ENCODE results near the gene FOXI1. TPM values are rescaled to one million over a fixed set of nuclear protein-coding genes. Genes with fewer than 3 reads are reported as not detected.

Gene FOXI1
- total and polyA plus RNA-seq, 2 of the 13 experiments (the other 11 are each of a cell fraction or from before 2014, with no cell fraction given) = not detected

DNA sequence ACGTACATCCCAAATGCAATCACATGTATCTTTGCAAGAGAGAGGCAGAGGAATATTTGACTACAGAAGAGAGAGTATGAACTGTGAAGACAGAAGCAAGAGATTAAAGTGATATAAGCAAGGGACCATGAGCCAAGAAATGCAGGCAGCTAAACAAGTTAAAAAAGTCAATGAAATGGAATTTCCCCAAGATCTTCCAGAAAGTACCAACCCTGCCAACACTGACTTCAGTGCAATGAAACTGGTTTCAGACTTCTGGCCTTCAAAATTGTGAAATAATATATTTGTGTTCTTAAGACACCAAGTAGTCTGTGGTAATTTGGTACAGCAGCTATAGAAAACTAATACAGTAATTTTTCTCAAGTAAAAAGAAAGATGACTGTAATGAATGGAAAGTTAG, 20.9 kb downstream of the FOXI1 start:
- POLR2A ChIA-PET = no interaction called here
- Histone ChIP-seq H4K20me1 (ENCODE audit: insufficient read depth, low read length) (no peaks in the 10 kb centered on the region), H3K27me3 (ENCODE audit: control insufficient read depth in 1 of 2, insufficient read depth in 2 of 2, low read length in 2 of 2) (no peaks in the 10 kb centered on the region), H3K4me3 (replicated peaks in 1 of 3; ENCODE audit: insufficient read depth in 1 of 3, low read depth in 2 of 3, low read length in 3 of 3) (no peak overlapping the region), H3K36me3 (replicated peaks in 1 of 2; ENCODE audit: control insufficient read depth in 1 of 2, insufficient read depth in 2 of 2, low read length in 2 of 2) (no peaks in the 10 kb centered on the region), H3K4me1 (ENCODE audit: insufficient read depth, low read length) (no peaks in the 10 kb centered on the region), H2AFZ (ENCODE audit: low read length) (no peak overlapping the region), H3K9me3 (ENCODE audit: low read length) (peaks cover 6% of the 10 kb centered on the region; the same call in 1 of the 2 replicates), H3K4me2 (ENCODE audit: low read depth, low read length) (no peak overlapping the region), H3K27ac (ENCODE audit: extremely low read length, insufficient read depth, low read length) (no peak overlapping the region), H3K9ac (ENCODE audit: insufficient read depth, low read depth, low read length) (no peak overlapping the region), H3K79me2 (ENCODE audit: insufficient read depth, low read length) (no peaks in the 10 kb centered on the region)
- in situ Hi-C loops (cut with HindIII; ENCODE audit: extremely low pct_ligation_motif_present, low pct_unique_long_range_greater_than_20kb) = no loop called here
- CTCF ChIA-PET (ENCODE audit: low intra/inter-chr PET ratio, low total read pairs) = no interaction called here
- intact Hi-C loops (cut with micrococcal nuclease; ENCODE audit: unreplicated experiment) = no loop called here
- FAIRE-seq (no peak), ATAC-seq (no peak), DNase-seq (ENCODE audit: low spot score) (no peak)
- BruUV-seq (replicated peaks) = no TSS peak
- no peak for TF ChIP-seq GATAD1 (CRISPR knock-in tag; IDR thresholded peaks at IDR 0.05)
- TF ChIP-seq, protein P1, sequence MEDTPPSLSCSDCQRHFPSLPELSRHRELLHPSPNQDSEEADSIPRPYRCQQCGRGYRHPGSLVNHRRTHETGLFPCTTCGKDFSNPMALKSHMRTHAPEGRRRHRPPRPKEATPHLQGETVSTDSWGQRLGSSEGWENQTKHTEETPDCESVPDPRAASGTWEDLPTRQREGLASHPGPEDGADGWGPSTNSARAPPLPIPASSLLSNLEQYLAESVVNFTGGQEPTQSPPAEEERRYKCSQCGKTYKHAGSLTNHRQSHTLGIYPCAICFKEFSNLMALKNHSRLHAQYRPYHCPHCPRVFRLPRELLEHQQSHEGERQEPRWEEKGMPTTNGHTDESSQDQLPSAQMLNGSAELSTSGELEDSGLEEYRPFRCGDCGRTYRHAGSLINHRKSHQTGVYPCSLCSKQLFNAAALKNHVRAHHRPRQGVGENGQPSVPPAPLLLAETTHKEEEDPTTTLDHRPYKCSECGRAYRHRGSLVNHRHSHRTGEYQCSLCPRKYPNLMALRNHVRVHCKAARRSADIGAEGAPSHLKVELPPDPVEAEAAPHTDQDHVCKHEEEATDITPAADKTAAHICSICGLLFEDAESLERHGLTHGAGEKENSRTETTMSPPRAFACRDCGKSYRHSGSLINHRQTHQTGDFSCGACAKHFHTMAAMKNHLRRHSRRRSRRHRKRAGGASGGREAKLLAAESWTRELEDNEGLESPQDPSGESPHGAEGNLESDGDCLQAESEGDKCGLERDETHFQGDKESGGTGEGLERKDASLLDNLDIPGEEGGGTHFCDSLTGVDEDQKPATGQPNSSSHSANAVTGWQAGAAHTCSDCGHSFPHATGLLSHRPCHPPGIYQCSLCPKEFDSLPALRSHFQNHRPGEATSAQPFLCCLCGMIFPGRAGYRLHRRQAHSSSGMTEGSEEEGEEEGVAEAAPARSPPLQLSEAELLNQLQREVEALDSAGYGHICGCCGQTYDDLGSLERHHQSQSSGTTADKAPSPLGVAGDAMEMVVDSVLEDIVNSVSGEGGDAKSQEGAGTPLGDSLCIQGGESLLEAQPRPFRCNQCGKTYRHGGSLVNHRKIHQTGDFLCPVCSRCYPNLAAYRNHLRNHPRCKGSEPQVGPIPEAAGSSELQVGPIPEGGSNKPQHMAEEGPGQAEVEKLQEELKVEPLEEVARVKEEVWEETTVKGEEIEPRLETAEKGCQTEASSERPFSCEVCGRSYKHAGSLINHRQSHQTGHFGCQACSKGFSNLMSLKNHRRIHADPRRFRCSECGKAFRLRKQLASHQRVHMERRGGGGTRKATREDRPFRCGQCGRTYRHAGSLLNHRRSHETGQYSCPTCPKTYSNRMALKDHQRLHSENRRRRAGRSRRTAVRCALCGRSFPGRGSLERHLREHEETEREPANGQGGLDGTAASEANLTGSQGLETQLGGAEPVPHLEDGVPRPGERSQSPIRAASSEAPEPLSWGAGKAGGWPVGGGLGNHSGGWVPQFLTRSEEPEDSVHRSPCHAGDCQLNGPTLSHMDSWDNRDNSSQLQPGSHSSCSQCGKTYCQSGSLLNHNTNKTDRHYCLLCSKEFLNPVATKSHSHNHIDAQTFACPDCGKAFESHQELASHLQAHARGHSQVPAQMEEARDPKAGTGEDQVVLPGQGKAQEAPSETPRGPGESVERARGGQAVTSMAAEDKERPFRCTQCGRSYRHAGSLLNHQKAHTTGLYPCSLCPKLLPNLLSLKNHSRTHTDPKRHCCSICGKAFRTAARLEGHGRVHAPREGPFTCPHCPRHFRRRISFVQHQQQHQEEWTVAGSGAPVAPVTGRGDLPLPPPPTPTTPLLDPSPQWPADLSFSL (CRISPR knock-in tag; IDR thresholded peaks at IDR 0.05) = no peak
- no peak for TF ChIP-seq MTF2 (CRISPR knock-in tag; IDR thresholded peaks at IDR 0.05; ENCODE audit: borderline replicate concordance)
- TF ChIP-seq, protein P2, sequence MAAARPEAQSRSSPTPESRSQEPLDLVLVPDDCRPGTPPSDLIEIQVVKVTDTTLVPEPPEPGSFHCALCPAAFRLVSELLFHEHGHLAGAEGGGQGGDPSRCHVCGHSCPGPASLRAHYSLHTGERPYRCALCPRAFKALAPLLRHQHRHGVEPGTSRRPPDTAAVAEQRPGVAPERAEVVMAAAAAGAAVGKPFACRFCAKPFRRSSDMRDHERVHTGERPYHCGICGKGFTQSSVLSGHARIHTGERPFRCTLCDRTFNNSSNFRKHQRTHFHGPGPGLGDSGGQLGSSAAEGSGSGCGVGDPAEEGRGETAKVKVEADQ (CRISPR knock-in tag; IDR thresholded peaks at IDR 0.05; ENCODE audit: borderline replicate concordance) = no peak
- TF ChIP-seq, protein P3, sequence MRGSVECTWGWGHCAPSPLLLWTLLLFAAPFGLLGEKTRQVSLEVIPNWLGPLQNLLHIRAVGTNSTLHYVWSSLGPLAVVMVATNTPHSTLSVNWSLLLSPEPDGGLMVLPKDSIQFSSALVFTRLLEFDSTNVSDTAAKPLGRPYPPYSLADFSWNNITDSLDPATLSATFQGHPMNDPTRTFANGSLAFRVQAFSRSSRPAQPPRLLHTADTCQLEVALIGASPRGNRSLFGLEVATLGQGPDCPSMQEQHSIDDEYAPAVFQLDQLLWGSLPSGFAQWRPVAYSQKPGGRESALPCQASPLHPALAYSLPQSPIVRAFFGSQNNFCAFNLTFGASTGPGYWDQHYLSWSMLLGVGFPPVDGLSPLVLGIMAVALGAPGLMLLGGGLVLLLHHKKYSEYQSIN (CRISPR knock-in tag; IDR thresholded peaks at IDR 0.05; ENCODE audit: borderline replicate concordance) = no peak
- WGBS (ENCODE audit: low lambda C conversion rate) = 3% methylated on average over 1 of the region's 1 CpG

Measured in HepG2 (cell line).